HEK293 (cell line): ENCODE results near the gene PTPRCAP.
A peak's percentile ranks its signal among the peaks of the same experiment; 100 is the strongest.

Source experiments
- CTCF ChIP-seq: fragments of 450-650 bp; formaldehyde crosslinking; IDR thresholded peaks from 2 replicates; pipeline ENCODE4 v1.5.1; 2016; ENCODE audit warnings: missing biosample characterization, missing genetic modification characterization
- KLF8 ChIP-seq: fragments of 450-650 bp; formaldehyde crosslinking; IDR thresholded peaks from 2 replicates; pipeline ENCODE4 v1.5.1; 2016; ENCODE audit warnings: missing biosample characterization, missing genetic modification characterization
- PRDM4 ChIP-seq: fragments of 450-650 bp; formaldehyde crosslinking; IDR thresholded peaks from 2 replicates; pipeline ENCODE4 v1.5.1; 2017; ENCODE audit warnings: missing biosample characterization, missing genetic modification characterization
- PRDM6 ChIP-seq: fragments of 450-650 bp; formaldehyde crosslinking; IDR thresholded peaks from 2 replicates; pipeline ENCODE4 v1.5.1; 2017; ENCODE audit warnings: missing biosample characterization, missing genetic modification characterization
- YY1 ChIP-seq: fragments of 450-650 bp; formaldehyde crosslinking; IDR thresholded peaks from 2 replicates; pipeline ENCODE4 v1.5.1; 2018; ENCODE audit warnings: missing biosample characterization, missing genetic modification characterization
- ZBTB10 ChIP-seq: fragments of 450-650 bp; formaldehyde crosslinking; IDR thresholded peaks from 2 replicates; pipeline ENCODE4 v1.5.1; 2016; ENCODE audit warnings: missing biosample characterization, missing genetic modification characterization
- ZBTB11 ChIP-seq: fragments of 450-650 bp; formaldehyde crosslinking; conservative IDR thresholded peaks from 2 replicates; pipeline ENCODE4 v1.5.1; 2016; ENCODE audit warnings: low read depth, missing biosample characterization, missing genetic modification characterization
- ZFHX2 ChIP-seq: fragments of 450-650 bp; formaldehyde crosslinking; conservative IDR thresholded peaks from 2 replicates; pipeline ENCODE4 v1.5.1; 2016; ENCODE audit warnings: missing biosample characterization, missing genetic modification characterization
- ZNF132 ChIP-seq: fragments of 450-650 bp; formaldehyde crosslinking; IDR thresholded peaks from 2 replicates; pipeline ENCODE4 v1.5.1; 2017; ENCODE audit warnings: missing biosample characterization, missing genetic modification characterization, borderline replicate concordance
- ZNF133 ChIP-seq: fragments of 450-650 bp; formaldehyde crosslinking; IDR thresholded peaks from 2 replicates; pipeline ENCODE4 v1.5.1; 2016; ENCODE audit warnings: missing biosample characterization, missing genetic modification characterization
- ZNF157 ChIP-seq: fragments of 450-650 bp; formaldehyde crosslinking; IDR thresholded peaks from 2 replicates; pipeline ENCODE4 v1.5.1; 2016; ENCODE audit warnings: missing biosample characterization, missing genetic modification characterization
- ZNF174 ChIP-seq: fragments of 450-650 bp; formaldehyde crosslinking; IDR thresholded peaks from 2 replicates; pipeline ENCODE4 v1.5.0; 2017; ENCODE audit warnings: missing biosample characterization, mild to moderate bottlenecking, missing genetic modification characterization
- ZNF19 ChIP-seq: fragments of 450-650 bp; formaldehyde crosslinking; IDR thresholded peaks from 2 replicates; pipeline ENCODE4; 2016; ENCODE audit warnings: missing biosample characterization, missing genetic modification characterization, low read depth
- ZNF23 ChIP-seq: fragments of 450-650 bp; formaldehyde crosslinking; IDR thresholded peaks from 2 replicates; pipeline ENCODE4 v1.5.1; 2016; ENCODE audit warnings: missing biosample characterization, missing genetic modification characterization, borderline replicate concordance
- ZNF341 ChIP-seq: fragments of 450-650 bp; formaldehyde crosslinking; IDR thresholded peaks from 2 replicates; pipeline ENCODE4; 2016; ENCODE audit warnings: low read depth, missing biosample characterization, missing genetic modification characterization
- ZNF426 ChIP-seq: fragments of 450-650 bp; formaldehyde crosslinking; IDR thresholded peaks from 2 replicates; pipeline ENCODE4 v1.5.1; 2017; ENCODE audit warnings: missing biosample characterization, missing genetic modification characterization, mild to moderate bottlenecking, inconsistent platforms, moderate library complexity
- ZNF677 ChIP-seq: fragments of 450-650 bp; IDR thresholded peaks from 2 replicates; pipeline ENCODE4 v1.5.0; 2018; ENCODE audit warnings: missing biosample characterization, mild to moderate bottlenecking, missing genetic modification characterization, moderate library complexity
- ZSCAN5A ChIP-seq: fragments of 450-650 bp; formaldehyde crosslinking; IDR thresholded peaks from 2 replicates; pipeline ENCODE4 v1.5.1; 2016; ENCODE audit warnings: missing biosample characterization, missing genetic modification characterization

PTPRCAP gene

GRCh38 chr11:67463680-67464410 lies 26.4 kb upstream of the PTPRCAP start (continued):
- TF ChIP-seq PRDM4 (tag by site-specific recombination) (no peak), ZNF19 (tag by site-specific recombination) (no peak), ZSCAN5A (tag by site-specific recombination) (no peak), ZNF23 (tag by site-specific recombination) (no peak), CTCF (tag by site-specific recombination) (no peak), PRDM6 (tag by site-specific recombination) (no peak), ZNF133 (tag by site-specific recombination) (no peak), ZNF174 (tag by site-specific recombination) (no peak), ZNF677 (tag by site-specific recombination) (no peak), ZNF132 (tag by site-specific recombination) (no peak), ZBTB10 (tag by site-specific recombination) (no peak), ZFHX2 (tag by site-specific recombination) (0 out of 2 replicates have a peak, but pooled peaks have one; percentile 32), ZNF157 (tag by site-specific recombination) (no peak), ZNF426 (no peak), YY1 (tag by site-specific recombination) (no peak), KLF8 (0 out of 2 replicates have a peak, but pooled peaks have one; percentile 13), ZBTB11 (tag by site-specific recombination) (no peak), ZNF341 (peak; percentile 42; the same call in 1 of the 2 replicates)
